HG02763 (cell line): ENCODE results near the gene GOLGA8J.
"Not testable (repeated sequence)": the region's sequence is repeated elsewhere in the genome, so short reads cannot be mapped to it uniquely, and the experiment has no call there.

Experiments
- ATAC-seq: cut with Tn5 transposase; IDR thresholded peaks from one replicate; pipeline ENCODE4 v1.9.1; 2021; ENCODE audit warnings: mild to moderate bottlenecking, moderate library complexity; ENCODE audit not compliant: unreplicated experiment

The GOLGA8J gene

GRCh38 chr15:30082655-30083054, at the start of gene GOLGA8J:
GOLGA8J (plus strand) TSS chr15:30082955; CDS start chr15:30083053, 98 bp downstream.
- not testable (repeated sequence) for ATAC-seq

GRCh38 chr15:30033211-30033610, 49.5 kb upstream of the GOLGA8J start:
- no peak for ATAC-seq

- no peak for ATAC-seq
These were observed 49.0 kb upstream of the GOLGA8J start for GRCh38 chr15:30033763-30034162.

GRCh38 chr15:30036036-30036703, 46.6 kb upstream of the GOLGA8J start:
- no peak for ATAC-seq

GRCh38 chr15:30038667-30039523, 43.9 kb upstream of the GOLGA8J start:
- no peak for ATAC-seq

GRCh38 chr15:30041868-30042267, 40.9 kb upstream of the GOLGA8J start:
- no peak for ATAC-seq

GRCh38 chr15:30042556-30042955, 40.2 kb upstream of the GOLGA8J start:
- no peak for ATAC-seq

GRCh38 chr15:30043211-30043655, 39.5 kb upstream of the GOLGA8J start:
- no peak for ATAC-seq

GRCh38 chr15:30044377-30044776, 38.4 kb upstream of the GOLGA8J start:
- ATAC-seq, result no peak

GRCh38 chr15:30044826-30045225, 37.9 kb upstream of the GOLGA8J start:
- ATAC-seq, result not testable (repeated sequence)

GRCh38 chr15:30045248-30046041, 37.3 kb upstream of the GOLGA8J start:
- not testable (repeated sequence) for ATAC-seq

GRCh38 chr15:30046430-30046829, 36.3 kb upstream of the GOLGA8J start:
- no peak for ATAC-seq

GRCh38 chr15:30055604-30056003, 27.2 kb upstream of the GOLGA8J start:
- no peak for ATAC-seq

- no peak for ATAC-seq
These were observed 26.6 kb upstream of the GOLGA8J start for GRCh38 chr15:30056166-30056565.

- ATAC-seq, result no peak
These were observed 23.0 kb upstream of the GOLGA8J start for GRCh38 chr15:30059771-30060170.

GRCh38 chr15:30062881-30063280, 19.9 kb upstream of the GOLGA8J start:
- no peak for ATAC-seq

- ATAC-seq, result no peak
These were observed 18.8 kb upstream of the GOLGA8J start for GRCh38 chr15:30063835-30064546.

GRCh38 chr15:30065025-30065801, 17.5 kb upstream of the GOLGA8J start:
- no peak for ATAC-seq

GRCh38 chr15:30068326-30068725, 14.4 kb upstream of the GOLGA8J start:
- ATAC-seq, result no peak

- ATAC-seq, result no peak
These were observed 10.1 kb upstream of the GOLGA8J start for GRCh38 chr15:30072630-30073029.
